Activated CD8-positive, alpha-beta memory T cell treated with anti-CD3 and anti-CD28 coated beads for 48 hours (primary cell): ENCODE measurements around the gene VIPAS39.

Source experiments
- DNase-seq, 3 experiments: peaks; one replicate each; pipeline ENCODE4 v3.0.0-alpha.2; 2020; ENCODE audit warnings: low read depth in 2 of 3, low spot score in 2 of 3

VIPAS39 gene

DNA sequence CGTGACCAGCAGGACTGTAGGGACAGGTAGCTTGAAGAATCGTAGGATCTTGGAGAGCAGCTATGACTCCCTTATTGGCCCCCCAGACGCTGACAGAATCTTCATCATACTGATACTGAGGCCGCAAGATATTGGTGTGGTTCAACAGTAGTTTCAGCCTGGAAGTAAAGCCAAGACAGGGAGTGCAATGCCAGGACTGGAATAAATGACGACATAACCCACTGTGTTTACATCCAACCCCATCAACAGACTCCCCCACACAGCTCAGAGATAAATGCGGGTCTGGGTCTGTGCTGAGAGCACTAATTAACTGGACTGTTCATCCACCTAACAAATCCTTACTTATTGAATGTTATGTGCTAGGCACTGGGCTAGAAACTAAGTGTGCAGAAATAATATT, 50.7 kb downstream of the VIPAS39 start:
- DNase-seq, result no peak

DNA sequence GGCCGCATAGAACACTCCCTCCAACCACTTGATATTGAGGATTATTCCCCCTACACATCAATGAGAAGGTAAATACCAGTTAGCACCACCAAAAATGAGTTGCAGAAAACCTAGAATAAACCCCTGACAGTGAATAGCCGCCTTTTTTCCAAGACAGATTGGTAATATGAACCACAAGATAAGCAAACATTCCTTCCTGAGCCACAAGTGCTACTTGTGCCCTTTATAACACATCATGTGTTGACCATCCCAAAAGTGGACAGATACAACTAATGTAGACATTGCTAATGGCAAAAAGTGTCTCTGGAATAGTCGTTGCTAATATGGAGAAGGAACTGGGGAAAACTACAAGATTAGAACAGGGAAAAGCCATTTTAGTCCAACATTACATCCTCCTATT, 51.3 kb downstream of the VIPAS39 start:
- no peak for DNase-seq

GRCh38 chr14:77403768-77404167, 53.6 kb downstream of the VIPAS39 start:
- no peak for DNase-seq

- no peak for DNase-seq
These were observed 57.2 kb downstream of the VIPAS39 start for GRCh38 chr14:77400216-77400615.

DNA sequence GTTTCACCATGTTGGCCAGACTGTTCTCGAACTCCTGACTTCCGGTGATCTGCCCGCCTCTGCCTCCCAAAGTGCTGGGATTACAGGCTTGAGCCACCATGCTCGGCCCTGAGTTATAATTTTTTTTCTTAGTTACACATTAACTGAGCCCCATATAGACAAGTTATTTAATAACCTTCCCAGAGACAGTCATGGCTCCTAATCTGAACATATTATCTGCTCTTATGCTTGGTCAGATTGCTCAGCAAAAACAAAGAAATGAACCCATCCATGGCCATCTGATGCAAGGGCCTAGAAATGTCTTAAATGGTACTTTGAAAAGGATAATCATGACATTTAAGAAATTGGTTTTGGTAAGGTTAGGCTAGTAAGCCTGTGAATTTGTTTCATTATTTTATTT, 67.2 kb downstream of the VIPAS39 start:
- DNase-seq, result no peak

DNA sequence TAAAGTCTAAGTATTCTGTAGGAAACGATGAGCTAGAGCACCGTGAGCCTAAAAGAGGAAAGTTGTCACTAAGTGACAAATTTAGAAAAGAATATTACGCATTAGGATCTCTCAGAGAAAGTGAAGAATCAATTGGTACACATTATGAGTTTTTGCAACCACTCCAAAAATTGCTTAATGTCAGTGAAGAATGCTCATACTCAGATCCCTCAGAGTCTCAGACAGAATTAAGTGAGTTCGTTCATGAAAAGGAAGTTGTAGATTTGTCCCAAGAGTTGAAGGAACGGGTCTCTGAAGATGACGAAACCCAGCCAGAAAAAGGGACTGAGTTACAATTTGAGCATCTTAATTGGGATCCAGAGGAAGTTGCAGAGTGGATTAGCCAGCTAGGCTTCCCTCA, 78.7 kb downstream of the VIPAS39 start:
- DNase-seq, result no peak

- no peak for DNase-seq
These were observed 79.9 kb downstream of the VIPAS39 start for GRCh38 chr14:77377502-77377844.

DNA sequence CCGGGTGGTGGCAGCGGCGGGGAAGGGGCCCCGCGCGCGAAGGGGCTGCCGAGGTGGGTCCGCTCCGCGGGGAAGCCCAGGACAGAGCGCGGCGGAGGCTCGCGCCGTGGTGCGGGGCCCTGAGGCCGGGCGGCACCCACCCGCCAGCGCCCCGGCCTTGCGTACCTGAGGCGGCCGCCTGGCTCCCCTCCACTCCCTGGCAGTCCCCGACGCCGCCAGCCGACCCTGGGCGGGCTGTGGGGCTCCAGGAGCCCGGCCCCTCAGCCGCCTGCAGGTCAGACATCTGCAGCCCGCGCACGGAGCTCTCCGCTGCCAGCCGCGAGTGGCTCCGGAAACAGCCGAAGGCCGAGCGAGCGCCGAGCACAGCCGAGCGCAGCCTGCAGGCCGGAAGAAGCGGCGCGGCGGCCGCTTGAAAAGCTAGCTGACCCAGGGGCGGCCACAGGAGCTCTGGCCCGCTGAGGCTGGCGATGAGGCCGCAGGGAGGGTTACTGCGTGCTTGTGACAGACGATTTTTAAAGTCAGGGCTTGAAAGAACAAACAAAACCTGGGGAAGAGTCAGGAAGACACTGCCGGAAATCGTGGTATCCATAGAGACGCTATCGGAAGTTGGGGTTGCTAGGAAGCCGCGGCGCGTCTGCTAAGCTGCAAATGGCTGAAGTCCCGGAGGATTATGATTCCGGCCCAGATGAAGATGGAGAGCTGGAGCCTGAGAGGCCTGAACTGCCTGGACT, 80.5 kb downstream of the VIPAS39 start, which contains the start of the genes SAMD15 and TMED8:
SAMD15 (plus strand) TSS at position 609 of the 731 bp plus-strand sequence; CDS start at position 649, 40 bp downstream.
TMED8 (minus strand) TSS at position 324 of the 731 bp plus-strand sequence; CDS start at position 283, 41 bp downstream.
- peak; percentile 56 to 69 (median 63) for DNase-seq
